GM18909 (cell line): ENCODE measurements around the gene WWC2.

ENCODE experiments used
- ATAC-seq: cut with Tn5 transposase; IDR thresholded peaks from one replicate; pipeline ENCODE4 v1.9.1; 2021; ENCODE audit warnings: mild to moderate bottlenecking; ENCODE audit not compliant: unreplicated experiment, poor library complexity

WWC2 gene

DNA sequence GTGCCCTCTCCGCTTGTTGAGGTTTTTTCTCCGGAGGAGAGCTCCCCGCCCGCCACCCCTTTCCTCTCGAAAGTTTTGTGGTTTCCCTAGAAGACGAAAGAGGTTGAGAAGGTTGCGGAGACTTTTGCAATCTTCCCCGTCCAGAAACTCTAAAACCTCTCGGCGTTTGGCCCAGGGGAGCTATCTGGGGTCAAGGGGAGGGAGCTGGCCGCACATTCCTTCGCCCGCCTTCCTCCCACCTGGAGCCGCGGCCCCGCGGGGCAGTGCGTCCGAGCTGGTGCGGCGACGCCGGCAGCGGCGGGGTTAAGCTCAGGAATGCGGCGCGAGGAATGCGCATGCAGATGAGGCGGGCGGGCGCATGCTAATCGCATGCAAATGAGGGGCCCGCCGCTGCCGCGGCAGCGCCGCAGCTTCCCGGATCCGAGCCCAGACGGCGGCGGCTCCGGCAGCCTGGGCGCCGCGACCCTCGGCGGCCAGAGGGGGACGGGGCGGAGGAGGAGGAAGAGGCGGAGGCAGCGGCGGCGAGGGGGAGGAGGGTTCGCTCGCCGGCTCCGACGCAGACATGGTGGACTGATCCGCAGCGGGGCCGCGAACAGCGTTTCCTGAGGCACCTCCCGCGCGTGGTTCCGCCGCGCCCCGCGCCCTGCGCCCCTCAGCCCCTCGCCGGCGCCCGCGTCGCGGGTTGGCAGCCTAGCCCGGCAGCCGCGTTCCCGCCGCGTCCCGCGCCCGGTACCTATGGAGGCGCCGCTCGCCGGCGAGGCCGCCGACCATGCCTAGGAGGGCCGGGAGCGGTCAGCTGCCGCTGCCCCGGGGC is at the start of gene WWC2:
TSS of gene WWC2 (plus strand) at position 535 of the 814 bp plus-strand sequence. CDS start at position 770, 235 bp downstream.
- ATAC-seq, result peak; percentile 78

DNA sequence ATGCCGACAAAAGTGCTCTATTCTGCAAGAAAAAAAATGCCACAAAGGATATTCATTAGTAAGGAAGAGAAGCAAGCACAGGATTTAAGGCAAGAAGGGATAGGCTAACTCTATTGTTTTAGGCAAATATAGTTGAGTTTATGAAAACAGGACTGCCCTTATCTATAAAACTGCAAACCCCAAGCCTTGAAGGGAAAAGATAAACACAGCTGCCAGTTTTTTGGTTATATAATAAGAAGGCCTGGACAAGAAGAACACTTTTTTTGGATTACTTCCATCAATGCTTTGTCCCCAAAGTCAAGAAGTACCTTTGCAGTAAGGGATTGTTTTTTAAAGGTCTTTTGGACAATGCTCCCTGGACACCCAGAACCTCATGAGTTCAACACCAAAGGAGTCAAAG is 45.4 kb upstream of the WWC2 start:
- no peak for ATAC-seq

DNA sequence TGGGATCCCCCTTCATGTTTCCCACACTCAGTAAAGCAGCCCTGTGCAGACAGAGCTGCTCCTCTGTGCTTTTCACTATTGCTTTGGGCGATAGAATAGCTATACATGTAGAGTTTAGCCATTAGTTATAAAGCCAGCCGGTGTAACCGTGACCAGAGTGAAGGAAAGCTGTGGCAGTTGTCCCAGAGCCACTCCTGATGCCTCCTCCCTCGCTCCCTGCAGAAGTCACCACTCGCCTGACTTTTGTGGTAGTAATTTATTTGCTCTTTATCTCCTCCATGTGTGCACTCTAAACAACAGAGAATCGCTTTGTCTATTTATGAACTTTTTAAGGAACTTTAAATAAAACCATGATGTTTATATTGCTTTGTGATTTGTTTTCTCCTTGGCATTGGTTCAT is 41.8 kb upstream of the WWC2 start:
- no peak for ATAC-seq

DNA sequence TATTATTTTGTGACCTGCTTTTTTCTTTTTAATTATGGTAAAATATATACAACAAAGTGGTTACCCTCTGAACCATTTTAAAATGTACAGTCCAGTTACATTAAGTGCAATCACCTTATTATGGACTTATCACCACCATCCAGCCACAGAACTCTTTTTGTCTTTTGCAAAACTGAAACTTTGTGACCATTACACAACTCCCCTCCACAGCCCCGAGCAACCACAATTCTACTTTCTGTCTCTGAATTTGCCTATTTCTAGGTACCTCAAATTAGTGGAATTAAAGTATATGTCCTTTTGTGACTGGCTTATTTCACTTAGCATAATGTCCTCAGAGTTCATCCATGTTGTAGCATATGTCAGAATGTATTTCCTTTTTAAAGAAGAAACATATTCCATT is 39.3 kb upstream of the WWC2 start:
- peak; percentile 46 for ATAC-seq

DNA sequence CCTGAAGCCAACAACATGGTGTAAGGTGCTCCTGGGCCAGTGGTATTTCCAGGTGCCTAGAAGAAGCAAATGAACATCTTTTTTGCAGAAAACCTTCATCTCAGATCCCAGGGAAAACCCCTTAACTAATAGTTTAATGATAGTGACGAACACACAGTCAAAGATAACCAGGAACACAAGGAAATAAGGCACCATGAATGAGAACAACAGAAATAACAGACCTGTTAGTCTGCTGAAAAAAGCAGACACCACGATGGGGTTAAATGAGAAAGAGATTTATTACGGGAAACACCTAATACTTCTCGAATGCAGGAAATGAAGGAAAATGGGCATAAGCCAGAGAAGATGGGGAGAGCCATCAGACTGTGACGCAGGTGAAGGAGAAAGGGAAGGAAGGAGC is 30.6 kb upstream of the WWC2 start:
- no peak for ATAC-seq

DNA sequence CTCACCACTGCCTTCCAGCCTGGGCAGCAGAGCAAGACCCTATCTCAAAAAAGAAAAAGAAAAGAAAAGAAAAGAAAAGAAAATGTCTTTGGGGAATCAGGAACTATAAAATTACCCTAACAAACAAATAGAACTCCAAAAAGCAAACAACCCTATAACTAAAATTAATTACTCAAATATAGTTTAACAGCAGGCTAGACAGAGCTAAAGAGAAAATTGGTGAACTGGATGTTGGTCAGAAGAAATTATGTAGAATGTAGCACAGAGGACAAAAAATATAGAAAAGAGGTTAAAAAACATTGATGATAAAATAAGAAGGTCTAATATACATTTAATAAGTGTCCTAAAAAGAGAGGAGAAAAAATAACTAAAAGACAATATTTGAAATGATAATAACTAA is 27.8 kb upstream of the WWC2 start:
- no peak for ATAC-seq

DNA sequence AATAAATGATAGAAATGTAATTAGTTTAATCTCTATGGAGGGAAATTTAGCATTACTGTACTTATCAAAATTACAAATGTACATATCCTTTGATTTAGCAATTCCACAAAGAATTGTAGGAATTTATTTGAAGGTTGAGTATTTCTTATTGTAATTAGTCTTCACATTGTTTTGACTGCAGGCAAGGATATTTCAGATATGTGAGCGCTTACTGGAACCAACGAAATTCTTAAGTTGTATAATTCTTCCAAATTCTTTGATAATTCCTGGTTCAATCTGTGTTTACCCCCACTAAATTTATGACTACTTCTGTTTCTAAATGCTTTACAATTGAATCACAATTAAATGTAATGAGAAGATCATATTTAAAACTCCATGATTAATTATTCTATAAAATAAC is 26.9 kb upstream of the WWC2 start:
- no peak for ATAC-seq

DNA sequence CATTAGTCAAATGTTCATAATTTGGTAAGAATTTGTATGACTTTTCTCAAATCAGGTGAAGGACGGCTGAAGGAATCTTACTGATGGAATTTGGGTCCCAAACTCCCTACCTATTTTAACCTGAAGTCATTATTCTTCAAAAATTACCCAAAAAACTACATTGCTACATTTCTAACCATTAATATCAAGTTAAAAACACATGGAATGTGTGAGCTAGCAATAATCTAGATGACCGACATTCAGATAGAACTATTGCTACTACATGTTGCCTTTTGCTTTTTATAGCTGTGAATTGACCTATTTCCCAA is 25.3 kb upstream of the WWC2 start:
- ATAC-seq, result no peak

DNA sequence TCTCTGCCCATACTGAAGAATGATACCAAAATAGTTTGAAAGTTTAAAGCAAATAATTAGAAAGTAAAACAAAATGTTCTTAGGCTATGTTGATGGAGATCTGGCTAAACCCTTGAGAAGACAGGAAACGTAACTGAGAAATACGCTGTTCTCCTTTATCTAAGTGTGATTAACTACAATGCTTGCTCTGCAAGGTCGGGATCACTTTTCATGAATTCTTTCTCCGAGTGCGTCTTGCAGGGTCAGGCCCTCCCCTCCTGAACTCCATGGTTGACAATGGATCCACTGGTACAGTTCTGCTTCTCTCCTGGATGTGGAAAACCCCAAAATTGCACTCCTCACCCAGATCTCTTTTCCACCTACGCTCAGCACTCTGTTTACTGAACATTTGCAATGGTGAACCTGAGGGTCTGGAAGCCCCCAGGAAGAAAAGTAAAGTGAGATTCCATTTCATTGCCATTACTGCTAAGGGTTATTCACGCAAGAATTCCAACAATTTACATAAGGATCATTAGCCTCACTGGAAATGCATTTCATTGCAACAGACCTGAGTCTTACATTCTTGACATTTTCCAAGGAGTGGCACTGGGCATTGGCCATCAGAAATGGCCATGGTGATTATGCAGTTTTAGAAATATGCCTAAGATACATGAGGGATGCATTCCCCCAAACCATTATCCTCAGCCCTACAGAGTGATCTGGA is 24.6 kb upstream of the WWC2 start:
- ATAC-seq, result no peak

DNA sequence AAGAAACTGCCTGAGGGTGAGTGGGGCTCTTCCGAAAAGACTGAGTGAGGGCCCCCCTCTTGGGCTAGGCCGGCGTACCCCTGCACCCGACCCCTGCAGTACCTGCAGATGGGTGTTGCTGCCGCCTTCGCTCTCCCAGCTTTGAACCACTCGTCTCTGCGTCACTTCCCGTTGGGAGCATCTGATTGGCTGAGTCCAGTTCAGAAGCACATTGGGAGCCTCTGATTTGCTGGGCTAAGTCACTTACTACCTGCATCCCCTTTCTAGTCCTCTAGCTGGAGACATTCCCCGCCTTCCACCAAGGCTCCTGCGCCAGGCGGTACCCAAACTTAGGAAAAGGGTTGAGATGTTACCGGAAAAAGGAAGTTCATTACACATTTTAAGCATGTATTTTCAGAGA is 20.4 kb upstream of the WWC2 start:
- no peak for ATAC-seq

DNA sequence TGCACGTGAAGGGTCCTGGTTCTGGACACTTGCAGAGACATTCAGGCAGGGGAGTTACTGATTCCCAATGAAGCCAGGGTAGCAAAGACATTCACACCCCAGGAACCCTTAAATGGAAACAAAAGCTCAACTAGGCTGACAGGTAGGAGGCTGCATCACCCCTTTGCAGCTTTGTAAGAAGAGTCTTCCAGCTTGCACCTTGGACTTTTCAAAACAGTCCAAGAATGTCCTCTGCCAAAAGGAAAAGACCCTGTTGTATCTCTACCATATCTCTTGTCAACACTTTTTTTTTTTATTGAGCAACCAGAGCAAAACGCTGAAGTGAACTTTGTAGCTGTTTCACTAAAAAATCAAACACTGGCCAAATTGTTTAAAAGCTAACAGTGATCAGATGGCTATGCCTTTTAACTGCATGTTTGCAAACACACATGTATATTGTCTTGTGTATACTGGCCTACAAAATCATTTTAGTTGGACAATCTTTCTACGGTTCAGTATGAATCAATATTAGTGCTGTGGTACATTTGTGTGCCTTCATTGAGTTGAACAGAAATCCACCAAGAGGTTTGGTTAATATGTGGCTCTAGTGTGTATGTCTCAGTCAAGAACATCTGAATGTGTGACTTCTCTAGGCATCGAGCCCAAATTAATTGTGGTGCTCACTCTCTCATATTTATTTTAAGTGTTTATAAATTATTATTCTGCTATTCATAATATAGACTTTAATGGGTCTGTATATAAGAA is 18.5 kb upstream of the WWC2 start:
- no peak for ATAC-seq

DNA sequence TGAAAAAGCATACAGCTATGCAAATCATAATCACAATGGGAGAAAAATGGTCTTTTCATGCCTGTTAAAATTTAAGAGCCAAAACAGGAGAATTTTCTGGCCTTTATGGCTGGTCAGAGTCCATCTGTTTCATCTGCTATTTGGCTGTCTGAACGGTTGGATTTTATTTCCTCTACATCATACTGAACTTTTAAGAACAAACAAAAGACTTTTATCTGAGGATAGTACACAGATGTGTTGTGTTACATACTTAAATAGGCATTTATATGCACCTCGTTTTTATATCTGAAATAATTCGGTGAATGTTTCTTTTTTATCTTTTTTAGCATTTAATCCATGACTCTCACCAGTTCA is 18.0 kb upstream of the WWC2 start:
- no peak for ATAC-seq

DNA sequence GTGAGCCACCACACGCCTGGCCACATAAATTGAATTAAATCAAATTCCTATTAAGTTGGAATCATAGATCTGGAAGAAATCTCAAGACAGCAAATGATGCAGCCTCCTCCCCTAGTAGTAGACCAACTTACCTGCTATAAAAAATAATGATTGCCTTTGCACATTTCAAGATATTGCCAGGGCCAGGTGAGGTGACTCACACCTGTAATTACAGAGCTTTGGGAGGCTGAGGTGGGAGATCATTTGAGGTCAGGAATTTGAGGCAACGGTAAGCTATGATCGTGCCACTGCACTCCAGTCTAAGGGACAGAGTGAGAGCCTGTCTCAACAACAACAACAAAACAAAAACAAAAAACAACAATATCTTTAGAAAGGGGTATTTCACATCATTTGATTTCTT is 17.0 kb upstream of the WWC2 start:
- ATAC-seq, result no peak

DNA sequence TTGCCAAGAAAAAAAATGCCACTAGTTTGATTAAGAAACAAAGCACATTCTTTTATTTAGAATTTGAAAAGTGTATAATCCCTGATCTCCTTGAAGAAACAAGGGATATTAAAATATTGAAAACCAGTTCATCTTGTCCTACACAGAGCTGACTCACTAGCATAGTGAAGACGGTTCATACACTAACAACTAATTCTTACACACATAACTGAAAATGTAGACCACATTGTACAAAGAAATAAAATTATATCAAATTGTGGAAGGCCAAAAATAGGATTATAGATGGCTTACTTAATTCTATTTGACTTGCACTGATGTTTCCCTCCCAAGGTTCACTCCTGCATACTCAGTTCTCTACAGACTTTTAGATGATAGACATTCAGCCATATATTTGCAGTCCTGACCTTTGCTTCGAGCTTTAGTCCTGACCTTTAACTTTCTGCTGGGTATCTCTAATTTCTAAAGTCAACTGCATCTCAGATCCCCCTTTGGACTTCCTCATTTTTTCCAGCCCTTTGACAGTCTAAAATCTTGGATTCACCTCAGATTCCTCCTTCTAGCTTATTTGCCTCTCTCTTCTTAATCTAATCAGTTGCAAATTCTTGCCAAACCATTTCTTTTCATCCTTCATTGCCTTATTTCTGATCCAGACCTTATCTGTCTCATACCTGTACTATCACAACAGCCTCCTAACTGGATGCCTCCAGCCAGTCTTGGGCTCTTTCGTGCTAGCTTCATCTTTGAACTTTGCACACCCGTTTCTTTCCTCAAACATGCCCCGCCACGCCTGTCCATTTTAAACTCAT is 4.5 kb upstream of the WWC2 start:
- no peak for ATAC-seq

DNA sequence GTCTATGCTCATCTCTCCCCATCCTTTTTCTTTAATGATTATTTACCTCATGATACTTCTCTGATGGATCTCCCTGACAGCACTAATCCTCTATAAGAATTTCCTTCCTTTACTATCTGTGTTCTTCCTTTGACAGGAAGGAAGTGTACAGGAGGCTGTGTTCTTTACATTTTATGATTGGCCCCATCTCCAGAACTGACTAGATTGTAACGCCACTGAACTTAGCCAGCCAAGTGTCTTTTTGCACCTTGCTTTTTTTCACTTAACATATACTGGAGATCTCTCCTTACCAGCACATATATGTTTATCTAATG is 3.9 kb upstream of the WWC2 start:
- ATAC-seq, result no peak

DNA sequence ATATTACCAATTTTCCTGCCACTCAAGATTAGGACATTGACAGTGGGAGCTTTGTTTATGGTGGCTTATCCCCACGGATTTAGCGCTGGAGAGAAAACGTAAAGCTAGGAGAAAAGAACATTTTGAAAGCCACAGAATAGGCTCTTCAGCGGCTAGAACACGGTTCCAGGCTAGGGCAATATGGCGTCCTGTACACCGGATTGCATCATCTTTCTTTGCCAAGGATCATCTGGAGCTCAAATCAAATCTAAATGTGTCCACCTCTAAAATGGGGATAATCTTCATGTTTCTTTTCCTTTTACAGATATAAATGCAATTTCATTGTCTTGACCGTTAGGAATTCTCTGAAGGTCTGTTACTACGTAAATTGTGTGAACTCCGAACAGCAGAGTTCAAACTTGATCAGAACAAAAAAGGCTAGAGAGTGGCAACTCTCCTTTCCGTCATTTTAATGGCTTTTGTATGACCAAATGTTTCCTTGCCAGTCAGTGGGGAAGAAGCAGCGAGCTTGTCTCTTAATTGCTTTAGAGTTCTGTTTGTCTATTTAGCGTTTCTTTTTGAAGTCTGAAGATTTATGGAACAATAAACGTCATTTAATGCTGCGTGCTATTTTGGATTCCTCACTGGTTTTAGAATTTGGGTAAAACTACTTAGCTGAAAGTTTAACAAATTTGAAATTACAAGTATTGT is 2.6 kb upstream of the WWC2 start:
- ATAC-seq, result no peak

DNA sequence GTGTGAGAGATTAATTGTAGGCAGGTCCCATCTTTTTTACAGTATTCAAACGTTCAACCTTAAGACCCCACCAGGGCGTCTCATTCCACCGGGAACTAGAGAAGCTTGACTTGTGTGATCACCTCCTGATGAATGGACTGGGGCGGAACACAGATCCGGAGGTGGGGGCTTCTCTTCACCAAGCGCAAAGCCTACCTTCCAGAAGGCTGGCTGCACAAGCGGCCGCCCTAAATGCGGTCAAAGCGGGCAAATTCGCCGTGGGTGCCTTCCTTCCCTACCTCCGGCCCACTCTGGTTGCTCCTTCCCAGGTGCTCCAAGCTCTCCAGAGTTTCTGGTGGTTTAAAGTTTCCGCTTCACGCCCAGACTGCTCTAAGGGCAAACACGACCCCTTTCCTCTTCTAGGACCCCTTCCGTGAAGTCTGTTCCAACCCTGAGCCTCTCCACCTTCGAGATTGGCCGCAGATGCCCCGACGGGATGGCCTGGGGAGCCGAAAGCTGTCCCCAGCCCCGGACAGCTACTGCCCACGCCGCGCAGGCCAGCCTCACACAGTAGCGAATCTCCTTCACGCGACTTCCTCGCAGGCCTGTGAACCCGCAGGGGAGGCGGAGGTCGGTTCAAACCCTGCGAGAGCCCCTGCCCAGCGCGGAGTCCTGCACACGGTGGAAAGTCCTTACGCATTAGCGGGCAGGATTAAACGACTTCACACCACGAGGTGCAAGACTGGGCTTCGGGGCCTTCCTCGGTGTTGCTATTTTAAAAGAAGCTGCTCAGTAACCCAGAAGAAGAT is 1.6 kb upstream of the WWC2 start:
- no peak for ATAC-seq

DNA sequence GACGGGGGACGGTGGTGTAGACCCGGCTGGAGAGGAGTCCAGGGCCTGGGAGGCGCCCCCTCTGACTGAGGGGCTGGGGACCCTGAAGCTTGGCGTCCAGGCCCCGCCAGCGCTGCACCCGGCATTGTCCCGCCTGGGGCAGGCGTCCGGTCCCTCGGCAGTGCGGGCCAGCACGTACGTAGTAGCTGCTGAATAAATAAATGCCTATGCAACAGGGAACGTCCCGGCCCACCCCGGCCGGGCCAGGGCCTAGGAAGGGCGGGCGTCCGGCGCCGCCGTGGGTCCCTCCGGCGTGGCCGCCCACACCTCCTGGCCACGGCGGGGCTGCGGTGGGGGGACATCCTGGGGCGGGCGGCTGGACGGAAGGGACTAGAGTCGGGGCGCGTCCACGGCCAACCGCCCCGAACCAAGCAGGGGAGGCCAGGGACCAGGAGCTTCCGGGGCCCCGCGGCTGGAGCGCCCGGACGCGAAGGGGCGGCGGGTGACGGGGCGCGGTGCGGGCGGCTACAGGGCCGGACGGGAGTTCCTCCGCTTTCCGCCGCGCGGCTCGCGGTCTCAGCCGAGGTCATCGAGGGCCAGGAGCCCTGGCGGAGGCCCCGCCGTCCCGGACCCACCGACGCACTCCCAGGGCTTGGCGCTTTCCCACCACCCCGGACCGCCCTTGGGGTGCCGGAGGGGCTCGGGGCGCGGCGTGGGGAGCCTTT is 886 bp upstream of the WWC2 start:
- peak; percentile 35 for ATAC-seq
